Activated CD8-positive, alpha-beta T cell treated with anti-CD3 and anti-CD28 coated beads, Interleukin-2, amount 10 ng/mL, durations not matched to agents 7 days and 5 days (primary cell): ENCODE results near the gene SEMA7A. TPM values are rescaled to one million over a fixed set of nuclear protein-coding genes. Genes with fewer than 3 reads are reported as not detected.

ENCODE experiments used
- ATAC-seq: fragments of 150-1000 bp; cut with Tn5 transposase; one replicate; pipeline ENCODE4 v1.10.0; 2021; ENCODE audit warnings: moderate library complexity
- CTCF ChIA-PET: fragments of 350-600 bp; sonication (Branson Sonifier 250); formaldehyde crosslinking; loops from one replicate; lab custom pipeline; 2021; ENCODE audit warnings: antibody characterized with exemption; lab: Charles Lee
- POLR2A ChIA-PET: fragments of 350-600 bp; sonication (Branson Sonifier 250); formaldehyde crosslinking; loops from one replicate; lab custom pipeline; 2021; ENCODE audit warnings: antibody characterized with exemption; lab: Charles Lee
- DNase-seq: peaks from one replicate; pipeline ENCODE4 v3.0.0-alpha.2; 2020
- H3K27ac Mint-ChIP-seq: one replicate; pipeline ENCODE4 v1.8.0; 2021; ENCODE audit warnings: mild to moderate bottlenecking, mixed read lengths
- H3K27me3 Mint-ChIP-seq: one replicate; pipeline ENCODE4 v1.8.0; 2021; ENCODE audit warnings: low read depth, mixed read lengths
- H3K36me3 Mint-ChIP-seq: one replicate; pipeline ENCODE4 v1.8.0; 2021; ENCODE audit warnings: low read depth, mixed read lengths
- H3K4me1 Mint-ChIP-seq: one replicate; pipeline ENCODE4 v1.8.0; 2021; ENCODE audit warnings: low read depth, mixed read lengths
- H3K4me3 Mint-ChIP-seq: one replicate; pipeline ENCODE4 v1.8.0; 2021; ENCODE audit warnings: mild to moderate bottlenecking, mixed read lengths
- H3K9me3 Mint-ChIP-seq: one replicate; pipeline ENCODE4 v1.8.0; 2022; ENCODE audit warnings: mixed read lengths; ENCODE audit not compliant: insufficient read depth
- total RNA-seq, 2 experiments: library from RNA; stranded (reverse); gene quantifications; one replicate each; pipeline ENCODE4 v1.2.3, GENCODE V29; 2021

The SEMA7A gene
- total RNA-seq, 2 experiments from 2014 or later, result 16.1 to 16.9 TPM

GRCh38 chr15:74421302-74422245, 12.2 kb downstream of the SEMA7A start:
- Mint-ChIP-seq H3K36me3 (peaks cover 4% of the 10 kb centered on the region), H3K27ac (peak overlapping the region; percentile 61), H3K4me3 (no peak overlapping the region), H3K9me3 (no peaks in the 10 kb centered on the region), H3K27me3 (no peaks in the 10 kb centered on the region), H3K4me1 (peaks cover 59% of the 10 kb centered on the region)
- ChIA-PET CTCF (interaction anchor here (1.0 to 27.0 kb wide), 3 partner anchors 15 to 42 kb away, joined by 3 to 677 read pairs (median 3); no protein-coding TSS in a partner anchor), POLR2A (interaction anchor here (1.1 kb wide), 1 partner anchor 18 kb away, joined by 3 read pairs; no protein-coding TSS in a partner anchor)
- DNase-seq (no peak), ATAC-seq (no peak)

- Mint-ChIP-seq H3K27ac (peak overlapping the region; percentile 88), H3K27me3 (no peaks in the 10 kb centered on the region), H3K4me1 (peaks cover 63% of the 10 kb centered on the region), H3K36me3 (peaks cover 11% of the 10 kb centered on the region), H3K9me3 (no peaks in the 10 kb centered on the region), H3K4me3 (no peak overlapping the region)
- DNase-seq (no peak), ATAC-seq (peak; percentile 31)
- ChIA-PET CTCF (interaction anchor here (1.1 to 1.8 kb wide), 4 partner anchors 11 to 38 kb away, joined by 4 to 7 read pairs (median 6); no protein-coding TSS in a partner anchor), POLR2A (no interaction called here)
These were observed 13.4 kb downstream of the SEMA7A start for GRCh38 chr15:74420193-74420905.

- Mint-ChIP-seq H3K9me3 (no peaks in the 10 kb centered on the region), H3K36me3 (peaks cover 20% of the 10 kb centered on the region), H3K27me3 (no peaks in the 10 kb centered on the region), H3K27ac (peak overlapping the region; percentile 88), H3K4me3 (no peak overlapping the region), H3K4me1 (peaks cover 66% of the 10 kb centered on the region)
- ATAC-seq, result no peak
- ChIA-PET POLR2A (interaction anchor here (1.1 kb wide), 1 partner anchor 10 kb away, joined by 3 read pairs; no protein-coding TSS in a partner anchor), CTCF (interaction anchor here (1.5 to 1.8 kb wide), 3 partner anchors 10 to 37 kb away, joined by 3 to 7 read pairs (median 6); no protein-coding TSS in a partner anchor)
- no peak for DNase-seq
These were observed 14.3 kb downstream of the SEMA7A start for GRCh38 chr15:74419432-74419831.

GRCh38 chr15:74418575-74419338, 15.0 kb downstream of the SEMA7A start:
- ChIA-PET CTCF (interaction anchor here (0.8 to 1.8 kb wide), 4 partner anchors 11 to 36 kb away, joined by 3 to 6 read pairs (median 3); no protein-coding TSS in a partner anchor), POLR2A (interaction anchor here (1.1 kb wide), 1 partner anchor 9 kb away, joined by 3 read pairs; no protein-coding TSS in a partner anchor)
- H3K4me3 Mint-ChIP-seq, result no peak overlapping the region
- H3K27me3 Mint-ChIP-seq, result no peaks in the 10 kb centered on the region
- DNase-seq (no peak), ATAC-seq (no peak)
- no peaks in the 10 kb centered on the region for H3K9me3 Mint-ChIP-seq
- H3K27ac Mint-ChIP-seq, result peak overlapping the region; percentile 63
- H3K36me3 Mint-ChIP-seq, result peaks cover 26% of the 10 kb centered on the region
- peaks cover 65% of the 10 kb centered on the region for H3K4me1 Mint-ChIP-seq

GRCh38 chr15:74417670-74418069, 16.1 kb downstream of the SEMA7A start:
- DNase-seq, result no peak
- Mint-ChIP-seq H3K36me3 (peaks cover 35% of the 10 kb centered on the region), H3K27me3 (no peaks in the 10 kb centered on the region), H3K4me3 (no peak overlapping the region), H3K4me1 (peaks cover 60% of the 10 kb centered on the region), H3K9me3 (no peaks in the 10 kb centered on the region), H3K27ac (peak overlapping the region; percentile 63)
- no peak for ATAC-seq
- POLR2A ChIA-PET, result no interaction called here
- CTCF ChIA-PET, result no interaction called here

- Mint-ChIP-seq H3K27ac (no peak overlapping the region), H3K9me3 (no peaks in the 10 kb centered on the region), H3K4me3 (no peak overlapping the region), H3K4me1 (peaks cover 58% of the 10 kb centered on the region), H3K36me3 (peaks cover 35% of the 10 kb centered on the region), H3K27me3 (no peaks in the 10 kb centered on the region)
- DNase-seq (no peak), ATAC-seq (no peak)
- POLR2A ChIA-PET, result no interaction called here
- CTCF ChIA-PET, result interaction anchor here (1.4 kb wide), 1 partner anchor 20 kb away, joined by 3 read pairs; no protein-coding TSS in a partner anchor
These were observed 16.5 kb downstream of the SEMA7A start for GRCh38 chr15:74417225-74417624.

GRCh38 chr15:74415966-74416916, 17.5 kb downstream of the SEMA7A start:
- no peaks in the 10 kb centered on the region for H3K27me3 Mint-ChIP-seq
- no peak overlapping the region for H3K4me3 Mint-ChIP-seq
- ChIA-PET POLR2A (no interaction called here), CTCF (interaction anchor here (1.4 kb wide), 1 partner anchor 21 kb away, joined by 3 read pairs; no protein-coding TSS in a partner anchor)
- H3K27ac Mint-ChIP-seq, result peak overlapping the region; percentile 56
- DNase-seq (no peak), ATAC-seq (no peak)
- H3K9me3 Mint-ChIP-seq, result no peaks in the 10 kb centered on the region
- H3K4me1 Mint-ChIP-seq, result peaks cover 52% of the 10 kb centered on the region
- peaks cover 39% of the 10 kb centered on the region for H3K36me3 Mint-ChIP-seq

- ATAC-seq, result peak; percentile 64
- Mint-ChIP-seq H3K4me1 (peaks cover 39% of the 10 kb centered on the region), H3K9me3 (no peaks in the 10 kb centered on the region), H3K4me3 (no peak overlapping the region), H3K36me3 (peaks cover 44% of the 10 kb centered on the region), H3K27ac (peak overlapping the region; percentile 56), H3K27me3 (no peaks in the 10 kb centered on the region)
- ChIA-PET CTCF (no interaction called here), POLR2A (no interaction called here)
- no peak for DNase-seq
These were observed 19.0 kb downstream of the SEMA7A start for GRCh38 chr15:74414603-74415338.

- H3K4me3 Mint-ChIP-seq, result no peak overlapping the region
- POLR2A ChIA-PET, result no interaction called here
- H3K27ac Mint-ChIP-seq, result peak overlapping the region; percentile 40
- H3K9me3 Mint-ChIP-seq, result no peaks in the 10 kb centered on the region
- ATAC-seq (no peak), DNase-seq (no peak)
- CTCF ChIA-PET, result interaction anchor here (2.4 kb wide), 1 partner anchor 32 kb away, joined by 7 read pairs; no protein-coding TSS in a partner anchor
- peaks cover 44% of the 10 kb centered on the region for H3K36me3 Mint-ChIP-seq
- H3K27me3 Mint-ChIP-seq, result no peaks in the 10 kb centered on the region
- peaks cover 34% of the 10 kb centered on the region for H3K4me1 Mint-ChIP-seq
These were observed 19.6 kb downstream of the SEMA7A start for GRCh38 chr15:74414081-74414580.
